K562 (cell line): Measurements from ENCODE around the gene CTU1. TPM values are rescaled to one million over a fixed set of nuclear protein-coding genes. Genes with fewer than 3 reads are reported as not detected.

ENCODE experiments used
- BMI1 ChIP-seq: fragments of 150-350 bp; IDR thresholded peaks from 2 replicates; pipeline ENCODE4 v1.6.1; 2014; ENCODE audit warnings: low read length
- CREB1 ChIP-seq, 2 experiments: sonication (generic) in 1 of 2; formaldehyde crosslinking in 1 of 2; IDR thresholded peaks; 2 replicates each; pipeline versions ENCODE4 v1.6.1 to v1.8.0; 2012 to 2022; ENCODE audit warnings: inconsistent platforms in 1 of 2, mild to moderate bottlenecking in 1 of 2, missing genetic modification reagents in 1 of 2, moderate library complexity in 1 of 2
- DEAF1 ChIP-seq: fragments of 450-650 bp; formaldehyde crosslinking; IDR thresholded peaks from 2 replicates; pipeline ENCODE4 v1.4.0; 2020; ENCODE audit warnings: mild to moderate bottlenecking, moderate library complexity
- ELF4 ChIP-seq: fragments of 450-650 bp; formaldehyde crosslinking; IDR thresholded peaks from 2 replicates; pipeline ENCODE4 v1.4.0; 2022; ENCODE audit warnings: missing genetic modification characterization
- KLF1 ChIP-seq: fragments of 450-650 bp; IDR thresholded peaks from 2 replicates; pipeline ENCODE4 v1.6.1; 2016; ENCODE audit warnings: missing genetic modification characterization, missing compliant biosample characterization
- NCOA2 ChIP-seq, 2 experiments: fragments of 450-650 bp; IDR thresholded peaks; 2 replicates each; pipeline ENCODE4 v1.6.1; 2018; ENCODE audit warnings: mild to moderate bottlenecking in 2 of 2, moderate library complexity in 1 of 2; ENCODE audit not compliant: partially characterized antibody in 2 of 2
- PKNOX1 ChIP-seq: fragments of 450-650 bp; IDR thresholded peaks from 2 replicates; pipeline ENCODE4 v1.6.1; 2016
- SMARCA5 ChIP-seq: fragments of 450-650 bp; IDR thresholded peaks from 2 replicates; pipeline ENCODE4 v1.6.1; 2016
- TCF15 ChIP-seq: fragments of 250-450 bp; sonication (Bioruptor Pico); IDR thresholded peaks from 2 replicates; pipeline ENCODE4 v1.8.0; 2022; ENCODE audit warnings: moderate library complexity, mild to moderate bottlenecking, inconsistent platforms
- ZBTB40 ChIP-seq, 2 experiments: fragments of 450-650 bp in 1 of 2; sonication (generic) in 1 of 2; formaldehyde crosslinking in 1 of 2; IDR thresholded peaks; 2 replicates each; pipeline versions ENCODE4 v1.7.1 to v1.9.0; 2016 to 2022; ENCODE audit warnings: inconsistent platforms in 1 of 2, mild to moderate bottlenecking in 1 of 2, missing genetic modification reagents in 1 of 2
- ZNF134 ChIP-seq: fragments of 250-450 bp; sonication (Bioruptor Pico); conservative IDR thresholded peaks from 2 replicates; pipeline ENCODE4 v1.4.0; 2020
- ZNF740 ChIP-seq, 3 experiments: fragments of 200-800 bp in 1 of 3; sonication (Bioruptor generic) in 1 of 3; sonication (generic) in 1 of 3; formaldehyde crosslinking in 1 of 3; IDR thresholded peaks; 2 replicates each; pipeline versions ENCODE4 v1.6.1 to v1.8.0; 2016 to 2022; ENCODE audit warnings: mild to moderate bottlenecking in 2 of 3, missing compliant biosample characterization in 2 of 3, missing genetic modification characterization in 2 of 3, missing genetic modification reagents in 1 of 3
- ZNF764 ChIP-seq: fragments of 250-450 bp; sonication (Bioruptor Pico); IDR thresholded peaks from 2 replicates; pipeline ENCODE4 v1.4.0; 2020; ENCODE audit warnings: low read depth, mild to moderate bottlenecking, moderate library complexity
- polyA plus RNA-seq, 8 experiments: library from polyadenylated mRNA; depleted of rRNA in 4 of 8; stranded (reverse) in 5 of 8; unstranded in 3 of 8; fragments of >200 nt; fragmentation: Nextera tagmentation in 2 of 8; fragmentation: Illumina TruSeq in 1 of 8; extraction: Ambion mirVana in 2 of 8; extraction: Trizol in 1 of 8; gene quantifications; 2 replicates each; pipeline versions ENCODE4 v1.2.1 to v1.2.3, GENCODE V29; 2011 to 2014; ENCODE audit warnings: inconsistent platforms in 1 of 8, missing spikeins in 1 of 8
- total RNA-seq, 7 experiments: library from RNA; depleted of rRNA in 6 of 7; stranded (reverse); fragments of >200 nt in 6 of 7; fragmentation: Illumina TruSeq in 2 of 7; extraction: Trizol in 2 of 7; gene quantifications; 2 replicates each; pipeline versions ENCODE4 v1.2.1 to v1.2.3, GENCODE V29; 2011 to 2021; ENCODE audit warnings: low replicate concordance in 1 of 7

The CTU1 gene
- total and polyA plus RNA-seq, 9 of the 15 experiments (the other 6 are each of a cell fraction or from before 2014, with no cell fraction given), result 0.03 to 18.4 (median 2.3) TPM; not detected in 1

- TF ChIP-seq ZBTB40 (IDR thresholded peaks at IDR 0.05) (peak; percentile 13; the same call in 1 of the 2 replicates), ZBTB40 (CRISPR knock-in tag; IDR thresholded peaks at IDR 0.05) (no peak), ELF4 (CRISPR knock-in tag) (no peak), ZNF134 (CRISPR knock-in tag) (no peak), TCF15 (CRISPR knock-in tag) (no peak), NCOA2 (IDR thresholded peaks at IDR 0.05; ENCODE audit: partially characterized antibody in 2 of 2) (no peak), KLF1 (tag) (no peak), PKNOX1 (peak; percentile 3; the same call in 1 of the 2 replicates), ZNF764 (CRISPR knock-in tag) (no peak), CREB1 (IDR thresholded peaks at IDR 0.05) (no peak), CREB1 (CRISPR knock-in tag; IDR thresholded peaks at IDR 0.05) (no peak), DEAF1 (CRISPR knock-in tag) (no peak), SMARCA5 (peak; percentile 26; the same call in 1 of the 2 replicates), BMI1 (no peak), ZNF740 (CRISPR knock-in tag; IDR thresholded peaks at IDR 0.05) (no peak), ZNF740 (tag; IDR thresholded peaks at IDR 0.05) (no peak)
These were observed 42.8 kb downstream of the CTU1 start (continued) for GRCh38 chr19:51065221-51065960.
